GM19455 (cell line): ENCODE data around the gene GLE1.

Experiments used
- ATAC-seq: cut with Tn5 transposase; IDR thresholded peaks from one replicate; pipeline ENCODE4 v1.9.1; 2021; ENCODE audit not compliant: unreplicated experiment

Gene GLE1, protein sequence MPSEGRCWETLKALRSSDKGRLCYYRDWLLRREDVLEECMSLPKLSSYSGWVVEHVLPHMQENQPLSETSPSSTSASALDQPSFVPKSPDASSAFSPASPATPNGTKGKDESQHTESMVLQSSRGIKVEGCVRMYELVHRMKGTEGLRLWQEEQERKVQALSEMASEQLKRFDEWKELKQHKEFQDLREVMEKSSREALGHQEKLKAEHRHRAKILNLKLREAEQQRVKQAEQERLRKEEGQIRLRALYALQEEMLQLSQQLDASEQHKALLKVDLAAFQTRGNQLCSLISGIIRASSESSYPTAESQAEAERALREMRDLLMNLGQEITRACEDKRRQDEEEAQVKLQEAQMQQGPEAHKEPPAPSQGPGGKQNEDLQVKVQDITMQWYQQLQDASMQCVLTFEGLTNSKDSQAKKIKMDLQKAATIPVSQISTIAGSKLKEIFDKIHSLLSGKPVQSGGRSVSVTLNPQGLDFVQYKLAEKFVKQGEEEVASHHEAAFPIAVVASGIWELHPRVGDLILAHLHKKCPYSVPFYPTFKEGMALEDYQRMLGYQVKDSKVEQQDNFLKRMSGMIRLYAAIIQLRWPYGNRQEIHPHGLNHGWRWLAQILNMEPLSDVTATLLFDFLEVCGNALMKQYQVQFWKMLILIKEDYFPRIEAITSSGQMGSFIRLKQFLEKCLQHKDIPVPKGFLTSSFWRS

GRCh38 chr9:128504485-128505413, at the start of gene GLE1:
Gene GLE1, plus strand, starts transcription at chr9:128504719. Its CDS starts 87 bp downstream, at chr9:128504806.
- peak; percentile 82 for ATAC-seq

- no peak for ATAC-seq
These were observed 49.5 kb upstream of the GLE1 start for GRCh38 chr9:128454991-128455390.

DNA sequence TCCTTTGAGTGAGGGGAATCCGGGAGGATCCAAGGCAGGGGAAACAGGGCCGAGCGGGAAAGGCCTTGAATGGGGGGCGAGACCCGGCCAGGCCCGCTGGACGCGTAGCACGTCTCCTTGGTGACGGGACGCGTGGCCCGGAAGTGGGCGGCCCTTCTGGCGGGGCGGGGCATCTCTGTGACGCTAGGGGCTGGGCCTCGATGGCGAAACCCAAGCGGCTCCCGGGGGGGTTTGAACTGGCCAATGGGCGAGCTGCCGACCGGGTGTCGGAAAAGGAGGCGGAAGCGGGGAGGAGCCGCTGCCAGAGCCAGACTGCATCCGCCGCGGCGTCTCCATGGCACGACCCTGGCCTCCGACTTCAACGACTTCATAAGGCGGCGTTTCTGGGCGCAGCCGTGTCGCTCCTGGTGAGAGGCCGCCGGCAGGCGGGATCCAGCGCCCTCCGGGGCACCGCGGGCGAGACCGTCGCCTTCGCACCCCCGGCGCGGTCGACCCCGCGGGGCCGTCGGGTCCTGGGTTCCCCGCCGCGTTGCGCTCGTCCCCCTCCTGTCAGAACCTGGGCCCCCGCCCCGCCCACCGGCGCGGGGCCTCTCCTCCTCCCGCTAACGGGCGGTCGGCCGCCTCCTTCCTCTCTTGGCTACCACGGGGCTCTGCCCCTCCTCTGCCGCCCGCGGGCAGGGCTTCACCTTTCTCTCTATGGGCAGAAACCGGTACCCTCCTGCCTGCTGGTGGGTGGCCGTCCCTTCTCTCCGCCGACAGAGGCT, 48.5 kb upstream of the GLE1 start, which contains the start of gene ODF2:
TSS of gene ODF2 (plus strand) at position 158 of the 764 bp plus-strand sequence. CDS start at position 244, 86 bp downstream.
- peak; percentile 80 for ATAC-seq

DNA sequence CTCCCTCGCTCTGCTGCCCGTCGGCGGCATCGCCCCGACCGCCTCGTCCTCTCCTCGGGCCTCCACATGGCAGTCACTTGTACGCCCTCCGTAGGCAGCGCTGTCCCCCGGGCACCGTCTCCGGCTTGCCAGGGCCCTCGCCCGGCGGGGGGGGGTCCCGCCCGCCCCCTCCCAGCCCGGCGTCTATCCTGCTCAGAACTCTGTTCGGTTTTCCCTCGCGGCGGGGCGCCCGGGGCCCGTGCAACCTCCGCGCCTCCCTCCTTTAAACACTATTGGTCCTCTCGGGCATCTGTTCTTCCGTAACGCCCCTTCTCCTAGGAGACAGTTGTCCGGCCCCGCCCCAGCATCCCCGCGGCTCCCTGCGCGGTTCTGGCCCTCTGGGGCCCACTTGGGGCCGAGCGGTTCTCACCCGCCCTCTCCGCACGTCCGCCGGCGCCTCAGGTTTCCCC, 47.9 kb upstream of the GLE1 start:
- peak; percentile 67 for ATAC-seq

DNA sequence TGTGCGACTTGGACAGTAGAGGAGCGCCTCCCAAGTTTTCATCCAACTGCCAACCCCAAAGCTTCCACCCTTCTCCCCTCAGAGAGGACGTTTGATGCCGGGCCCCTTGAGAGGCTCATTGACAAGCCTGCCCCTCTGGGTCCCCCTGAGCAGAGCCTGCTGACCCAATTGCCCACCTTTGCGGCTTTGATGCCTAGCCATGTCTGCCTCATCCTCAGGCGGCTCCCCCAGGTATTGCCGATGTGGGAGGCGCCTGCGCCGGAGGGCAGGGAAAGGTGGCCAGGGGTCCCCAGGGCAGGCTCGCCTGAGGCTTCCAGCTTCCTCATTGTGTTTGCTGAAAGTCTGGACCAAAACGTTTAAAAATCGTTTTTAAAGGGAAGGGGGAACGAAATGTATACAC, 47.3 kb upstream of the GLE1 start:
- ATAC-seq, result no peak

- ATAC-seq, result no peak
These were observed 45.5 kb upstream of the GLE1 start for GRCh38 chr9:128459011-128459410.

- ATAC-seq, result no peak
These were observed 35.4 kb upstream of the GLE1 start for GRCh38 chr9:128469070-128469469.

DNA sequence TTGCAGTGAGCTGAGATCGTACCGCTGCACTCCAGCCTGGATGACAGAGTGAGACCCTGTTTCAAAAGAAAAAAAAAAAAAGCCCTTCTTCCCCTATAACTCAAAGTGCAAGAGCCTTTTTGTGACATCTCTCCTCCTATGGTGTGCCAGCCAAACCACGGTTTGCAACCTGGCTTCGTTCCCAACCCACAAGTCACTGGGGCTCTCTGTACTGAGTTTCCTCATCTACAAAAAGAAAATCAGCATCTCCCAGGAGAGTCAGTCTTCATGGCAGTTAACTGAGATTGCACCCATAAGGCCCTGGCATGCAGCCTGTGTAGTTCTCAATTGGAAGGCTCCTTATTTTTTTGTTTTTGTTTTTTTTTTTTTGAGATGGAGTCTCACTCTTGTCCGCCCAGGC, 34.0 kb upstream of the GLE1 start:
- ATAC-seq, result no peak

GRCh38 chr9:128473104-128473503, 31.4 kb upstream of the GLE1 start:
- no peak for ATAC-seq

DNA sequence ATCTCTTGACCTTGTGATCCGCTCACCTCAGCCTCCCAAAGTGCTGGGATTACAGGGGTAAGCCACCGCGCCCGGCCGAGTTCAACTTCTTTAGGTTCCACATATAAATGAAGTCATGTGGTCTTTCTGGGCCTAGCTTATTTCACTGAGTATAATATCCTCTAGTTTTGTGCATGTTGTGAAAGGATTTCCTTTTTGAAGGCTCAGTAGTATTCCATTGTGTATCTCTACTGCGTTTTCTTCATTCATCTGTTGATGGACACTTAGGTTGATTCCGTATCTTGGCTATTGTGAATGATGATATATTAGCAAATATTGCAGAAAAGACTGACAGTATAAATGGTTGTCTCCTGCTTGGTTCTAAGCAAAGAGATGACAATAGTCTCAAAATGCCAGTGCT, 28.7 kb upstream of the GLE1 start:
- ATAC-seq, result no peak

DNA sequence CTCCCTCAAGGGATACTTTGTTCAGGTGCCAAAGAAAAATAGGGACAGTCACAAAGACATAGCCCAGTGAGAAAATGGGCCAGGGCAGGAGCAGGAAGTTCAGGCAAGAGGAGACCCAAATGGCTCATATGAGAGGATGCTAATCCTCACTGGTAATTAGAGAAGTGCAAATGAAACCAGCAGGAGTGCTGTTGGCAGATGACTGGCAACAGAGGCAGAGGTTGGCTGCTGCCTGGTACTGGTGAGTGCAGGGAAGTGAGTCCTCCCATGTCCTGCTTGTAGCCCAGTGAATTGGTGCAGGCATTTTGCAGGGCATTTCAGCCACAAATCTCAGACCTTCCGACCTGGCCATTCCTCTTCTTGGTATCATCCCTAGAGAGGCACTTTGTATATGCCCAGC, 25.3 kb upstream of the GLE1 start:
- no peak for ATAC-seq

DNA sequence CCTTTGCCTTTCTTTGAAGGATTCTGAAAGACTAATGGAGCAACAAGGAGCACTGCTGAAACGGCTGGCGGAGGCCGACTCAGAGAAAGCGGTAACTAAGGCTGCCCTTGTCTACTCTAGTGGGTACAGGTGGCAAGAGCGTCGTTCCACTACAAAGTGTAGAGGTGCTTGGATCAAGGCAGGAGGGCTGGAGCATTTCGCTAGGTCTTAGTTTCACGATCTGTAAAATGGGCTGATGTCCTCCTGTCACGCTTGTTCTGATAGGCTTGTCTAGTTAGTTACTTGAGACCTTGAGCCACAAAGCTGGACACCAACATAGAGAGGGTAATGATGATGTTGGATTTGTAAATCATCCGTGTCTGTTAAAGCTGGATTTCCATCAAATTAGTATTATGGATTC, 23.0 kb upstream of the GLE1 start:
- ATAC-seq, result no peak

DNA sequence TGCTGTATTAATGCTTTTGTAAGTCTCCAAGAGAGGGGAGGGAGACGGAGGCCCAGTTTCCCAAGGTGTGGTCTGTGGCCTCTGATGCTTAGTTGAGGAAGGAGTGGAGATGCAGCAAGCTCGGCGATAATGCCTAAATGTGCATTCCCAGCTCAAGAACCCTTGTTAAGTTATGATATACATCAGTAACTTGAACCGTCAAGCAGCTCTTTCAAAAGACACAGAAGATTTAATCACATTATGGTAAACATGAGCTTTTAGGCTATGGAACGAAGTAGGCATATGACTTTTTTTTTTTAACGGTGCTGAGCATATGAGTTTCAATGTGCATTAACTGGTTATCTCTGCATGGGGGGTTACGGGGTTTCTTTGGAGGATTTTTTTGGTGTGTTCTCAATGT, 22.3 kb upstream of the GLE1 start:
- ATAC-seq, result no peak

GRCh38 chr9:128484686-128485413, 19.7 kb upstream of the GLE1 start:
- ATAC-seq, result no peak

- ATAC-seq, result no peak
These were observed 19.1 kb upstream of the GLE1 start for GRCh38 chr9:128485414-128485855.

DNA sequence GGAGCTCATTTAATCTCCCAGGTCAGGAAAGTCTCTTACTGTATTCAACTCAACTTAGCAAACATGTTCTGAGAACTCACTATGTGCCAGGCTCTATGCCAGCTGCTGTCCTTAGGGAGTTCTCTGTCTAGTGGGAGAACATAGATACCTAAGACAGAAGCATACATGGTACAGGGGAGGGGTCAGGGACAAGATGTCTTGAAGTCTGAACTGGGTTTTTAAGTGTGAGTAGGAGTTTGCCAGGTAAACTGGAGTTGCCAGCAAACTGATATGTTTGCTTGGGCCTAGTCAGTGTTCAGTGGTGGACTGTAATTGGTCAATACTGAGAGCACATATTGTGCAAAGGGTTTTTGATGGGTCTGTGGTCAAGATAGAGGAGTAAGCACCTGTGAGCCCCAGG, 18.3 kb upstream of the GLE1 start:
- no peak for ATAC-seq

DNA sequence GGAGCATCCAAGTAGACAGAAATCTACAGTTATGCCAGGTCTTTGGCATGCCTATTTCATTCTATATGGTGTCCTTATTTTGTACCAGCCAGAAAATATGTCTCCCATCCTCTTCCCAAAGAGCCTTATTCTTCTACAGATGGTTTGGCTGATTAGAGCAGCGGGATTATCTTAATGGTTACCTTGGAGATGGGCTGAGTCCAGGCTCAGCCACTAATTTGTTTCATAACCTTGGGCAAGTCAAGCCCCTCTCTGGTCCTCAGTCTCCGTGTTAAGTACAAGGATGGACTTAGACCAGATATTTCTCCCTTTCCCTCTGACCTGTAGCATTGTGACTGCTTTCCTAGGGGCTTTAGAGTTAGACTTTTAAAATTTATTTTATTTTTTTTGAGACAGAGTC, 11.1 kb upstream of the GLE1 start:
- no peak for ATAC-seq

- ATAC-seq, result no peak
These were observed 10.3 kb upstream of the GLE1 start for GRCh38 chr9:128494108-128494745.

- ATAC-seq, result no peak
These were observed 9.8 kb upstream of the GLE1 start for GRCh38 chr9:128494746-128495129.
